SHP77 (cell line): Measurements from ENCODE around the gene DIP2B.

Source experiments
- DNase-seq, 2 experiments: peaks; one replicate each; lab custom pipeline; 2025; lab: John Stamatoyannopoulos, UW

The DIP2B gene

DNA sequence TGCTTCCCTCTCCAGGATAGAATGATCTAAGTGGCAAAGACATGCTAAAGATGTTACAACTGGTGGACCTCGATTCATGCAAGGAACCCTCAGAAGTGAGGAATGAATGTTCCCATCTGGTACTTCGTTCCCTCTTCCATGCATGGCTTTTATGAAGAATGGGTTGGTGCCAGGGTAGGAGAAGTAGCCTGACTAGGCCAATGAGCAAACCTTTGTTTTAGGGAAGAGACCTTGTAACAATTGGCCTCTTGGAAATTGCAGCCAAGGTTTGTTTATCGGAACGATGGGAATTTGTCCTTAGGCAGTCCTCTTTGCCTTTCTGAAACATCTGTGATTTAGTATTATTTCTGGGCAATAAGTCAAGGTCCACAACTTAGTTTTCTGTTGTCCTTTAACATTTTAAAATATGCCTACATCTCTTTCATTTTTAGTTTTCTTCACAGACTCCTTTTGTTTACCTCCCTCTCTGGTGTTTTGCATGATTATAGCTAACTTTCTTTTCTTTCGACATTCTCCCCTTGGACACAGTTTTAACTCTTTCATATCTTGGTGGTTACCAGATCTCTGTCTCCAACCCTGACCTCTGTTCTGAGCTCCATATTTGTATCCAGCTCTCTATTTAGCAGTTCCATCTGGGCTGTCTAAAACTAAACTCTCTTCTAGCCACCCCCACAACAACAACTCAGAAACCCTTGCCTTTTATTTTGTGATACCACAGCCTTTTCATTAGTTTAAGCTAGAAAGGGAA, 70.0 kb downstream of the DIP2B start:
- no peak for DNase-seq

GRCh38 chr12:50579757-50580267, 75.0 kb downstream of the DIP2B start:
- DNase-seq = no peak

DNA sequence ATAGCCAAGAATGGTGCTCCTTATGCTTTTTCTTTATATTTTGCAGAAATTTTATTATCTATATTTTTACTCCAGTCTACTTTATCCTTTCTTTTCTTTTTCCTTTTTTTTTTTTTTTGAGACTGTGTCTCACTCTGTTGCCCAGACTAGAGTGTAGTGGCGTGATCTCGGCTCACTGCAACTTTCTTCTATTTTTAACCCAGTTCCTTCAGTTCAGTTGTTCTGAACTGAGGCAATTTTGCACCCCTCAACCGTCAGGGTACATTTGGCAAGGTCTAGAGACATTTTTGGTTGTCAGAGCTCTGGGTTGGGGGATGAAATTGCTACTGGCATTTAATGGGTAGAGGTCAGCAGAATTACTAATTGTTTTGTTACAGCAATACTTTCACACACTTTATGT, 75.7 kb downstream of the DIP2B start:
- DNase-seq = no peak

- no peak for DNase-seq
Observed at GRCh38 chr12:50581226-50582184, 76.7 kb downstream of the DIP2B start.

GRCh38 chr12:50584135-50584534, 79.3 kb downstream of the DIP2B start:
- no peak for DNase-seq

DNA sequence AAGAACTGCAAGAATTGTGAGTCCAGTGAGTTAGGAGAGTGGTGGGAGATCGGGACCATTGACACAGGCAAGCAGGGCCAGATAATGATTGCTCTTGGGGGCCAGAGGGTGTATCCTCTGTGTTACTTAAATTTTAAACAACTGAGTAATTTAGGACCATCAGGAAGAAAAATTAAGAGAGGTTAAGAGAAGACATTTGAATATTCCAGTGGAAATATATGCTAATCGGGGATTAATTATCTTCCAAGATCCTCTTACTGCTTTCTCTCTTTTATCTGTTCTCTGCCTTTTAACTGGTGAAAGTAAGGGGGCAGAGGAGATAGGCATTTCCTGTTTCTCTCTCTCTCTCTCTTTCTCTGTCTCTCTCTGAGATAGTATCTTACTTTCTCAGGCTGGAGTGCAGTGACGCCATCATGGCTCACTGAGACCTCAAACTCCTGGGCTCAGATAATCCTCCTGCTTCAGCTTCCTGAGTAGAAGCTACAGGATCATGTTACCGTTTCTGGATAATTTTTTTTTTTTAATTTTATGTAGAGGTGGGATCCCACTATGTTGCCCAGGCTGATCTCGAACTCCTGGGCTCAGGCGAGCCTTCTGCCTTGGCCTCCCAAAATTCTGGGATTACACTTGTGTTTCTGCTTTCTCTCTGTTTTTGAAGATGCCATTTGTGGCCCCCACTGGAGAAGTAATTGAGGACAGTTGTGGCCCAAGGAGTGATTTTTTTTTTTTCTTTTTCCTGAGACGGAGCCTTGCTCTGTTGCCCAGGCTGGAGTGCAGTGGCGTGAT, 85.1 kb downstream of the DIP2B start:
- no peak for DNase-seq

DNA sequence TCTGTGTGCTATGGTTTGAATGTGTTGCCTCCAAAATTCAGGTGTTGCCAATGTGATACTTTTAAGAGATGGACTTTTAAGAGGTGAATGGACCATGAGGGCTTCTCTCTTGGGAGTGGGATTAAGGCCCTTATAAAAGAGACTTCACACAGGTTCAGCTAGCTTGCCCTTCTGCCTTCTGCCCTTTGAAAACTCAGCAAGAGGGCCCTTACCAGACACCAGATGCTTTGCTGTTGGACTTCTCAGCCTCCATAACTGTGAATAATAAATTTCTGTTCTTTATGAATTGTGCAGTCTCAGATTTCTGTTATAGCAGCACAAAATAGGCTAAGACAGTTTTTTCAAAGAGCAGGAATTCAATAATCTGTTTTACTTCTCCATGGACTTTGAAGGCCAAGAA, 86.1 kb downstream of the DIP2B start:
- DNase-seq = no peak

- DNase-seq = no peak
Observed at GRCh38 chr12:50595667-50596066, 90.9 kb downstream of the DIP2B start.

DNA sequence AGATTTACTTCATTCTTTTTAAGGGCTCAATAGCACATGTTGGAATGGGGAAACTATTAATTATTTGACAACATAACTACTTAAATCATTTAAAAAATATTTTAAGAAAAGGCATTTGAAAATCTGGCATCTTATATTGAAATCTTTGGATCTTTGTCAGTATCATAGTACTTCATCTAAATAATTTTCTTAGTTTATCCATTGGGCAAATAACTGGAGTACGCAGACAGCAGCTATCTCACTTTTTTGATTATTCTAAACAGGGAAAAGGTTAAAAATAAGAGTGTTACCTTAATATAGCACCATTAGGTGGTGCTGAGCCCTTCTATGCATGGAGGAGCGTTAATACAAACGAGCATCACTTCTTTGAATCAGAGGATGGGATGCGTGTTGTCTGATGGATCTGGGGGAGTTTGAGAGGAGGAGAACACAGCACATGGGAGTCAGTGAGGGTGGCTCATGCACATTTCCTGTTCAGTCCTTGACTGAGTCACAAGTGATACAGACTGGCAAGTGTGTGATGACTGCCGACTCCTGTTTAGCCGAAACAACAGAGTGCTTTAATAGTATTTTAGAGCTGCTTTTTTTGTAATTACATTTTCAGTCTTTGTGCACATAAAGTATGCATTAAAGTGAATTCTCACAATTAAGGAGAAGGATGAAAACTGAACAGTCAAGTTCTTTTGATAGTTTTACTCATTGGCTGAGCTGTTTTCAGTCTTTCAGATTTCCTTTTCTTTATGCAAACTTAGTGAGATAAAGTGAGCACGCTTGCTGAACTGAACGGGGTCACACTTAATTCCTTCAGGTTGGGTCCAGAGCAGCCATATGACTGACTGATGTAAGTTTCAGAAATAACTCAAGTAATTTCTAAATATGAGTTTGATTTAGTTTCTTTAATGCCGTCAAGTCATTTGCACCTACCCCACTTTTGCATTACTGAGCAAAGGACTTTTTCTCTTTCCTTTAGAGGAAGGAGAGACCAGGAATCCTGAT, 92.7 kb downstream of the DIP2B start:
- no peak for DNase-seq

DNA sequence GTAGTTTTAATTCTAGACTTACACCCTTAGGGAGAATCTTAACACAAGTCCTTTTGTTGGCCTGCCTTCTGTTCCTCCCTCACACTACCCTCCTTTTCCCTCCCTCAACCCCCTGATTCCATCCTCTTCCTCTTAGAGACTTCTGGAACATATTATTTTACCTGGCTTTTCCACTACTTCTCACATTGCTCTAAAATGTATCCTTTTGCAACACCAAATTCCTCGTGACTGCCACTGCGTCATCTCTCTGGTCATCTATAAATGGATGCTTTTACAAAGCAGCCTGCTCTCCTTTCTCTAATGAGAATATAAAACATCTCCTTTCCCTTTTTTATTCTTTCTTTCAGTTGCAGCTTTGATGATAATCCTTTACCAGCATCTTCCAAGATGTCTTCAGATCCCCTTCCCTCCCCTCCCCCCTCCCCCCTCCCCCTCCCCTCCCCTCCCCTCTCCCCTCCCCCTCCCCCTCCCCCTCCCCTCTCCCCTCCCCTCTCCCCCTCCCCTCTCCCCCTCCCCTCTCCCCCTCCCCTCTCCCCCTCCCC, 93.6 kb downstream of the DIP2B start:
- no peak for DNase-seq

GRCh38 chr12:50599366-50600095, 94.7 kb downstream of the DIP2B start:
- DNase-seq = no peak

- no peak for DNase-seq
Observed at GRCh38 chr12:50600364-50600763, 95.6 kb downstream of the DIP2B start.

DNA sequence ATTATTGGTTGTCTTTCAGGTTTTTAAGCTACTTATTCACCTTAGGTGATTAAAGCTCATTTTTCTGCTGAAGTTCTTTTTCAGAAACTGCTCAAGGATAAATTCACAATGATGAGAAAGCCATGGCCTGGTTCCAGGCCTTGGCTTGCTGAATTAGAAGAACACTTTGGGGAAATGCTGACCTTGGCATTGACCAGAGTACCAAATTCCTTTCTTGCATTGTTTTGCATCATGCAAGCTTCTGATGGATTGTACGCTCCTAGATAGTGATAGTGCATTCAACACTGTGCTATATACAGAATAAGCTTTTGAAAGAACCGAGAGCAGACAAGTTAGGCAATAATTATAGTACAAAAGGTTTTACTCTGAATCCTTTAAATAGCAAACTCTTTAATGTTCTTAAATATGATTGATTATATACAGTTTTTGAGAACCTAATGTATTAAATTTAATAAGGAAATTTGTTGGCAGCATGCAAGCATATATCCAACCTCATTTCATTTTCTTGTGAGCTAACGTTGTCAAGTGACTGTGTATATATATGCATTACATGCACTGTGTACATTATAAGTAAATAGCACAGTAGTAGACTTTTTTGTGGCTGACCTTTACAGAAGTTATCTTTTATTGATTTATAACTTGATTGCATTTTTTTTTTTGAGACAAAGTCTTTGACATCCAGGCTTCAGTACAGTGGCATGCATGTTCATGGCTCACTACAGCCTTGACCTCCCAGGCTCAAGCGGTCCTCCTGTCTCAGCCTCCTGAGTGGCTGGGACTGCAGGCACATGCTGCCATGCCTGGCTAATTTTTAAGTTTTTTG, 99.2 kb downstream of the DIP2B start:
- DNase-seq = no peak

GRCh38 chr12:50604640-50604920, 99.8 kb downstream of the DIP2B start:
- no peak for DNase-seq

GRCh38 chr12:50606675-50607375, 102.0 kb downstream of the DIP2B start:
- DNase-seq = no peak

- DNase-seq = no peak
Observed at GRCh38 chr12:50609292-50609874, 104.6 kb downstream of the DIP2B start.

- no peak for DNase-seq
Observed at GRCh38 chr12:50610171-50610570, 105.4 kb downstream of the DIP2B start.
